Stomach (tissue), 9 donors: ENCODE data around the gene RILPL2. TPM values are rescaled to one million over a fixed set of nuclear protein-coding genes. Genes with fewer than 3 reads are reported as not detected.

Source experiments
- DNase-seq, 2 donors: peaks; one replicate each; pipeline versions ENCODE4 v3.0.0 to v3.0.0-alpha.2; 2013 to 2019
- H3K27ac ChIP-seq, 5 donors: fragments of 200-600 bp in 4 of 5; sonication (generic) in 4 of 5; one replicate each; pipeline ENCODE4 v1.5.1; 2013 to 2019; ENCODE audit warnings: mild to moderate bottlenecking in 1 of 5, moderate library complexity in 1 of 5
- H3K27me3 ChIP-seq, 3 donors: fragments of 200-600 bp; sonication (generic); one replicate each; pipeline ENCODE4 v1.5.1; 2017 to 2019; ENCODE audit warnings: mixed run types in 1 of 3
- H3K36me3 ChIP-seq, 4 donors: fragments of 200-600 bp; sonication (generic); 1 replicate in 3 of 4; 2 replicates in 1 of 4; pipeline ENCODE4 v1.5.1; 2016 to 2019
- H3K4me1 ChIP-seq, 4 donors: fragments of 200-600 bp; sonication (generic); one replicate each; pipeline ENCODE4 v1.5.1; 2016 to 2019
- H3K4me3 ChIP-seq, 4 donors: fragments of 200-600 bp; sonication (generic) in 3 of 4; one replicate each; pipeline ENCODE4 v1.5.1; 2016 to 2019; ENCODE audit warnings: mild to moderate bottlenecking in 1 of 4
- H3K9me3 ChIP-seq, 4 donors: fragments of 200-600 bp; sonication (generic); one replicate each; pipeline ENCODE4 v1.5.1; 2016 to 2019
- EP300 ChIP-seq: sonication (generic); formaldehyde crosslinking; IDR thresholded peaks from one replicate; pipeline ENCODE4 v1.6.1; 2017; ENCODE audit warnings: antibody characterized with exemption
- POLR2A ChIP-seq, 4 donors: fragments of 450-650 bp; IDR thresholded peaks; one replicate each; pipeline ENCODE4 v1.6.1; 2016; ENCODE audit warnings: antibody characterized with exemption in 4 of 4, control low read depth in 2 of 4, mild to moderate bottlenecking in 1 of 4, moderate library complexity in 1 of 4
- POLR2AphosphoS5 ChIP-seq, 3 donors: sonication (generic); formaldehyde crosslinking; IDR thresholded peaks; one replicate each; pipeline ENCODE4 v1.6.1; 2016; ENCODE audit warnings: antibody characterized with exemption in 3 of 3
- WGBS, 5 donors: extraction: QIAGEN DNeasy Blood & Tissue Kit in 3 of 5; methylation state at CpG; one replicate each; pipeline versions ENCODE4 v1.1.5 to v1.1.7; 2013 to 2018; 5-methylcytosine and 5-hydroxymethylcytosine counted together
- intact Hi-C: fragments of 100-400 bp; cut with DNase I; formaldehyde crosslinking; loops from one replicate; pipeline ENCODE4 v1.15.1; 2023; ENCODE audit warnings: low total_unique reads
- polyA plus RNA-seq, 3 donors: library from polyadenylated mRNA; stranded (reverse); fragments of 200-250 nt; gene quantifications; one replicate each; pipeline ENCODE4 v1.2.3, GENCODE V29; 2013
- total RNA-seq, 5 donors: library from RNA; depleted of rRNA; stranded (reverse); fragments of >200 nt; gene quantifications; one replicate each; pipeline versions ENCODE4 v1.1.0 to v1.2.3, GENCODE V29; 2014 to 2016
- TF ChIP-seq, protein P1 (sequence below), 7 experiments: fragments of 450-650 bp in 4 of 7; fragments of 200-600 bp in 3 of 7; sonication (generic) in 3 of 7; IDR thresholded peaks; one replicate each; pipeline ENCODE4 v1.5.1; 2016 to 2019; ENCODE audit warnings: antibody characterized with exemption in 7 of 7, control low read depth in 2 of 7, mild to moderate bottlenecking in 1 of 7
- donor health status: healthy with polysubstance abuse.
- donor health status: Bipolar disorder and iron deficiency.
- donor health status: healthy.

Gene RILPL2
- total and polyA plus RNA-seq, 8 donors = 2.0 to 5.9 (median 4.5) TPM

DNA sequence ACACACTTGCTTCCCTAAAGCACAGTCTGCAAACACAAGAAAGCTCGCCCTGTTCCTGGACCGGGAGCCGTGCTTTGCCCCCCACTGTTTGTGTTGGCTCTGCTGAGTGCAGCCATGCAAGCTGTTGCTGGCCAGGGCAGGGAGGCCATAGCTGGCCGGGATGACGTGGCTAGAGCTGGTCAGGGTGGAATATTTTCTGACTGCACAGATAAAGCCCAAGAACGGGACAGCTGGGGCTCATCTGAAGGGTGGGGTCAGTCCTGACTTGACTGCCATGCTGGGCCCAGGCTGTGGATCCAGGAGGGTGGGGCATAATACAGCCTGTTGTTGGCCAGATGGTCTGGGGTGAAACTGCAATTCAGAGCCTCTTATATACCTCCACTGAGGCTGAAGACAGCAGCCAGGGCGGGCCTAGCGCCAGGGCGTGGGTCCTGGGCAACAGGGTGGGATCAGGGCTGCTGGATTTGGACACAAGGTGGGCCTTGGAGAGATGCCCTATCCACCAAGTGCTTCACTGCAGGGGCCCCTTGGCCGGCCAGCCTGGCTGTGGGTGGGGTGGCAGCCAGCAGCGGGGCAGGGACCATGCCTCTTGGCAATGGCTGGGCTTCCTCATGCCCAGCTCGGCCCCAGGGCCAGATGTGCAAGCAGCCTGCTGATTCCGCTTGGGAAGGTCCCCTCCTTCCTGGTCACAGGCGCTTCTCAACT is 37.8 kb downstream of the RILPL2 start:
- Histone ChIP-seq H3K4me3 (peak overlapping the region in 2 of 4 donors; percentile 3 to 8), H3K4me1 (peaks cover 31 to 72% (median 41%) of the 10 kb centered on the region in 4 donors), H3K27me3 (no peaks in the 10 kb centered on the region), H3K27ac (peak overlapping the region; percentile 68 to 81 (median 76)), H3K36me3 (peaks cover 45 to 96% (median 86%) of the 10 kb centered on the region in 4 donors), H3K9me3 (no peaks in the 10 kb centered on the region)
- peak; percentile 41 to 73 for DNase-seq
- intact Hi-C loops = no loop called here
- TF ChIP-seq, protein P1, sequence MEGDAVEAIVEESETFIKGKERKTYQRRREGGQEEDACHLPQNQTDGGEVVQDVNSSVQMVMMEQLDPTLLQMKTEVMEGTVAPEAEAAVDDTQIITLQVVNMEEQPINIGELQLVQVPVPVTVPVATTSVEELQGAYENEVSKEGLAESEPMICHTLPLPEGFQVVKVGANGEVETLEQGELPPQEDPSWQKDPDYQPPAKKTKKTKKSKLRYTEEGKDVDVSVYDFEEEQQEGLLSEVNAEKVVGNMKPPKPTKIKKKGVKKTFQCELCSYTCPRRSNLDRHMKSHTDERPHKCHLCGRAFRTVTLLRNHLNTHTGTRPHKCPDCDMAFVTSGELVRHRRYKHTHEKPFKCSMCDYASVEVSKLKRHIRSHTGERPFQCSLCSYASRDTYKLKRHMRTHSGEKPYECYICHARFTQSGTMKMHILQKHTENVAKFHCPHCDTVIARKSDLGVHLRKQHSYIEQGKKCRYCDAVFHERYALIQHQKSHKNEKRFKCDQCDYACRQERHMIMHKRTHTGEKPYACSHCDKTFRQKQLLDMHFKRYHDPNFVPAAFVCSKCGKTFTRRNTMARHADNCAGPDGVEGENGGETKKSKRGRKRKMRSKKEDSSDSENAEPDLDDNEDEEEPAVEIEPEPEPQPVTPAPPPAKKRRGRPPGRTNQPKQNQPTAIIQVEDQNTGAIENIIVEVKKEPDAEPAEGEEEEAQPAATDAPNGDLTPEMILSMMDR (IDR thresholded peaks at IDR 0.05) = no peak
- TF ChIP-seq POLR2AphosphoS5 (IDR thresholded peaks at IDR 0.05) = peak in 1 of 3 donors; percentile 33
- WGBS, 5 donors = 39 to 52% (median 51%) methylated on average over 4 to 14 of the region's 14 CpGs

DNA sequence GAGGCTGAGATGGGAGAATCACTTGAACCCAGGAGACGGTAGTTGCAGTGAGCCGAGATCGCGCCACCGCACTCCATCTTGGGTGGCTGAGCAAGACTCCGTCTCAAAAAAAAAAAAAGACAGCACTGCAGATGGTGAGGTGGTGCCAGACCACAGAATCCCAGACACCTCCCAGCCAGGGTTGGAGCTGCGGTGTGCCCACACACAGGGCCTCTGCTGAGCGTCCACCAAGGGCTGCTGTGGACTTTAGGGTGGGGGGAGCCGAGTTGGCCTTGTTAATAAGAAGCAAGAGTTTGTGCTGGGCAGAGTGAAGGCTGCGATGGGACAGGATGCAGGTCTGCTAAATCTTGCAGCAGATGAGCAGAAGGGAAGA is 38.3 kb downstream of the RILPL2 start:
- peak overlapping the region; percentile 68 to 81 (median 76) for H3K27ac ChIP-seq

DNA sequence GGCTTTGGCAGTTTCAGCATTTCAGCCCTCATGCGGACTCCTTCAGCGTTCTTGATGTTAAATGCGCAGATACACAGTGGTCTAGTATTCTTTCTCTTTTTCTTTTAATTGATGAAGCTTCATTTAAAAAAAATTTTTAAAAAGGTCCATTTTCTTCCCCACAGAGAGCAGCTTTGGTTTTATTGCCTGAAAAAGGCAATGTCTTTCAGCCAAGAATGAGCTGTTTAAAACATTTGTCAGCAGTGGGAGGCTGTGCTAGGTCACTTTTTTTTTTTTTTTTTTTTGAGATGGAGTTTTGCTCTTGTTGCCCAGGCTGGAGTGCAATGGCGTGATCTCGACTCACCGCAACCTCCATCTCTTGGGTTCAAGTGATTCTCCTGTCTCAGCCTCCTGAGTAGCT is 39.1 kb downstream of the RILPL2 start:
- 70 to 88% (median 79%) methylated on average over 6 of the region's 6 CpGs for WGBS, 5 donors

More for the DNA sequence above, 38.3 kb downstream of the RILPL2 start:
- intact Hi-C loops = no loop called here
- H3K27me3 ChIP-seq = no peaks in the 10 kb centered on the region
- H3K36me3 ChIP-seq = peaks cover 40 to 96% (median 86%) of the 10 kb centered on the region in 4 donors
- TF ChIP-seq POLR2A (IDR thresholded peaks at IDR 0.05) = no peak
- TF ChIP-seq EP300 = no peak
- 71 to 93% (median 80%) methylated on average over 9 to 10 of the region's 10 CpGs for WGBS, 5 donors
- H3K9me3 ChIP-seq = no peaks in the 10 kb centered on the region
- DNase-seq = no peak
- H3K4me3 ChIP-seq = peak overlapping the region in 2 of 4 donors; percentile 3 to 8
- peaks cover 31 to 67% (median 42%) of the 10 kb centered on the region in 4 donors for H3K4me1 ChIP-seq

DNA sequence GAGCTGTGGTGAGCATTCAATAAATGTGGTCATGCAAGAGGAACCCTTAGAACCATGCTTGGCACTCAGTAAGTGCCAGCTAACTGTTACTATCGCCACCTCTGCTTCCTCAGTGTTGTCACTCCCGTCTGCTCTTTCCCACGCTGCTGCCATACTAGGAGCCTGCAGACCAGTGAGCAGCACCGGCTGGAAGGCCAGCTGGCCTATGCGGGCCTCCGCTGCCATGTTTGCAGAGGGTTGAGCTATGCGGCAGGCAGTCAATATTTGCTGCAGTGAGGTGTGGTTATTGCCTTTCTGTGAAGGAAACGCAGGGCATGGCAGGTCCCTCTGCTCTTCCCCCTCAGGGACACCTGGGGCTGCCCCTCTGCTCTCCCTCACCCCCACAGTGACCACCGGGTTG is 39.5 kb downstream of the RILPL2 start:
- Histone ChIP-seq H3K4me1 (peaks cover 31 to 70% (median 45%) of the 10 kb centered on the region in 4 donors), H3K36me3 (peaks cover 48 to 96% (median 86%) of the 10 kb centered on the region in 4 donors), H3K4me3 (no peak overlapping the region), H3K27me3 (no peaks in the 10 kb centered on the region), H3K27ac (peak overlapping the region; percentile 53 to 81 (median 76)), H3K9me3 (no peaks in the 10 kb centered on the region)
- TF ChIP-seq, protein P1 (IDR thresholded peaks at IDR 0.05) = no peak
- TF ChIP-seq POLR2AphosphoS5 (IDR thresholded peaks at IDR 0.05) (peak in 2 of 3 donors; percentile 14 to 50), EP300 (no peak)
- 30 to 50% (median 47%) methylated on average over 9 of the region's 9 CpGs for WGBS, 5 donors
- intact Hi-C loops = no loop called here
- peak; percentile 69 to 74 for DNase-seq

More for the DNA sequence above, 39.1 kb downstream of the RILPL2 start:
- peak overlapping the region; percentile 68 to 81 (median 76) for H3K27ac ChIP-seq
- H3K36me3 ChIP-seq = peaks cover 43 to 96% (median 86%) of the 10 kb centered on the region in 4 donors
- no peak overlapping the region for H3K4me3 ChIP-seq
- intact Hi-C loops = no loop called here
- peaks cover 31 to 70% (median 46%) of the 10 kb centered on the region in 4 donors for H3K4me1 ChIP-seq
- TF ChIP-seq, protein P1 (IDR thresholded peaks at IDR 0.05) = no peak
- TF ChIP-seq POLR2A (IDR thresholded peaks at IDR 0.05) = no peak
- TF ChIP-seq EP300 = no peak
- TF ChIP-seq POLR2AphosphoS5 (IDR thresholded peaks at IDR 0.05) = no peak
- H3K9me3 ChIP-seq = no peaks in the 10 kb centered on the region
- H3K27me3 ChIP-seq = no peaks in the 10 kb centered on the region
- no peak for DNase-seq

DNA sequence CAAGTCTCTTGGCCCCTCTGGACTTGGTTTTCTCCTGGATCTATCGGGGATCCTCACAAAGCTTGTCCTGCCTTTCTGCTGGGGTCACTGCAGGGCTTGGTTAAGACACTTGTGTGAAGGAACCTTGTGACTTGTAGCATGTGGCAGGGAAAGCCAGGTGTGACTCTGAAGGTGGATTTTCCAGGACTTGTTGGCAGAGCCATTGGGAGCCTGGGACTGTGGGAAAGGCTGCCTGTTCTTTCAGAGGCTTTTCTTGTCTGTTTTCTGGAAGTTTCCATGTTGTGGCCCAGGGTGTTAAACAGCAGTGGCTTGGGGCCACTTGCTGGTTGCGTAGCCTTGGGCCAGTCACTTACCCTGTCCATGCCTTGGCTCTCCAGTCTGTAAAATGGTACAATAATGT is 39.9 kb downstream of the RILPL2 start:
- TF ChIP-seq POLR2AphosphoS5 (IDR thresholded peaks at IDR 0.05) (no peak), EP300 (no peak), POLR2A (IDR thresholded peaks at IDR 0.05) (no peak)
- TF ChIP-seq, protein P1 (IDR thresholded peaks at IDR 0.05) = no peak
- WGBS, 5 donors = 95 to 100% (median 95%) methylated on average over 2 of the region's 2 CpGs
- Histone ChIP-seq H3K9me3 (no peaks in the 10 kb centered on the region), H3K36me3 (peaks cover 51 to 96% (median 86%) of the 10 kb centered on the region in 4 donors), H3K4me1 (peaks cover 31 to 71% (median 47%) of the 10 kb centered on the region in 4 donors), H3K27ac (peak overlapping the region in 4 of 5 donors; percentile 75 to 81 (median 76)), H3K27me3 (no peaks in the 10 kb centered on the region), H3K4me3 (no peak overlapping the region)
- intact Hi-C loops = no loop called here
- no peak for DNase-seq
